AG10803 (cell line): ENCODE data around the gene FIGN.

Source experiments
- DNase-seq: peaks from one replicate; pipeline ENCODE4 v3.0.0; 2010; ENCODE audit warnings: low read depth
- H3K4me3 ChIP-seq: 2 replicates; pipeline ENCODE4 v1.5.1; 2011; ENCODE audit warnings: mild to moderate bottlenecking, low read length, control low read depth
- TF ChIP-seq, protein P1 (sequence below): conservative IDR thresholded peaks from 2 replicates; pipeline ENCODE4 v1.5.1; 2011; ENCODE audit warnings: mild to moderate bottlenecking, low read length, control low read depth, inconsistent platforms

The FIGN gene

DNA sequence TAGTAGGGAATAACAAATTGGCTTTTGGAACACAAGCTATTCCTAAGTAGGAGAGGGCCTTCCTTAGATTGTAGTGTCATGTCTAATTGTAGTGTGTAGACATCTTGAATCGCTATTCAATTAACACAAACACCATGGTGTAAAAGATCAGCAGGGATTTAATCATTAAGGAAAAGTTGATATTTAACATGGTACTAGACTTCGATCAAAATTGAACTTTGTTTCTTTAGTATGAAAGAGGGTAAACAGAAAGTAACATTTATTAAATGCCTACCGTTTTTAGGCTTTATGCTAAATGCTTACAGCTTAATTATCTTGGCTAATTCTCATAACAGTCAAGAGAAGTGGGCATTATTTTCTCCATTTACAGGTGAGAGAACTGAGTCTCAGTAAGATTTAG is 37.5 kb upstream of the FIGN start:
- TF ChIP-seq, protein P1, sequence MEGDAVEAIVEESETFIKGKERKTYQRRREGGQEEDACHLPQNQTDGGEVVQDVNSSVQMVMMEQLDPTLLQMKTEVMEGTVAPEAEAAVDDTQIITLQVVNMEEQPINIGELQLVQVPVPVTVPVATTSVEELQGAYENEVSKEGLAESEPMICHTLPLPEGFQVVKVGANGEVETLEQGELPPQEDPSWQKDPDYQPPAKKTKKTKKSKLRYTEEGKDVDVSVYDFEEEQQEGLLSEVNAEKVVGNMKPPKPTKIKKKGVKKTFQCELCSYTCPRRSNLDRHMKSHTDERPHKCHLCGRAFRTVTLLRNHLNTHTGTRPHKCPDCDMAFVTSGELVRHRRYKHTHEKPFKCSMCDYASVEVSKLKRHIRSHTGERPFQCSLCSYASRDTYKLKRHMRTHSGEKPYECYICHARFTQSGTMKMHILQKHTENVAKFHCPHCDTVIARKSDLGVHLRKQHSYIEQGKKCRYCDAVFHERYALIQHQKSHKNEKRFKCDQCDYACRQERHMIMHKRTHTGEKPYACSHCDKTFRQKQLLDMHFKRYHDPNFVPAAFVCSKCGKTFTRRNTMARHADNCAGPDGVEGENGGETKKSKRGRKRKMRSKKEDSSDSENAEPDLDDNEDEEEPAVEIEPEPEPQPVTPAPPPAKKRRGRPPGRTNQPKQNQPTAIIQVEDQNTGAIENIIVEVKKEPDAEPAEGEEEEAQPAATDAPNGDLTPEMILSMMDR: no peak
- DNase-seq: no peak

DNA sequence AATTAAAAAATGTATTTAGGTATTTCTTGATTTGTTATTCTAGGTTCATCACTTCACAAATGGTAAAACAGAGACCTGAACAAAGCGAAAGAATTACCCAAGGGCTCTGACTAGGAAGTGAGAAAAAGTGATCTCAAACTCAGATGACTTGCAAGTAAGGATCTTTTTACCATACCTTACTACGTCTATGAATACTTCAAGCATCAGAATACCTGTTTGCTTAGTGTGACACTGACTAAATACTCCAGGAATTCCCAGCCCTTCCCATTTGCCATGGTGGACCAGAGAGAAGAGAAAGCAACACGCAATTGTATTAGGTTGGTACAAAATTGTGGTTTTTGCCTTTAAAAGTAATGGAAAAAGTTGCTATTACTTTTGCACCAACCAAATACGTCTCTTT is 35.8 kb upstream of the FIGN start:
- TF ChIP-seq, protein P1: no peak
- no peak for DNase-seq
- no peak overlapping the region for H3K4me3 ChIP-seq

More for the DNA sequence above, 37.5 kb upstream of the FIGN start:
- H3K4me3 ChIP-seq: no peak overlapping the region

DNA sequence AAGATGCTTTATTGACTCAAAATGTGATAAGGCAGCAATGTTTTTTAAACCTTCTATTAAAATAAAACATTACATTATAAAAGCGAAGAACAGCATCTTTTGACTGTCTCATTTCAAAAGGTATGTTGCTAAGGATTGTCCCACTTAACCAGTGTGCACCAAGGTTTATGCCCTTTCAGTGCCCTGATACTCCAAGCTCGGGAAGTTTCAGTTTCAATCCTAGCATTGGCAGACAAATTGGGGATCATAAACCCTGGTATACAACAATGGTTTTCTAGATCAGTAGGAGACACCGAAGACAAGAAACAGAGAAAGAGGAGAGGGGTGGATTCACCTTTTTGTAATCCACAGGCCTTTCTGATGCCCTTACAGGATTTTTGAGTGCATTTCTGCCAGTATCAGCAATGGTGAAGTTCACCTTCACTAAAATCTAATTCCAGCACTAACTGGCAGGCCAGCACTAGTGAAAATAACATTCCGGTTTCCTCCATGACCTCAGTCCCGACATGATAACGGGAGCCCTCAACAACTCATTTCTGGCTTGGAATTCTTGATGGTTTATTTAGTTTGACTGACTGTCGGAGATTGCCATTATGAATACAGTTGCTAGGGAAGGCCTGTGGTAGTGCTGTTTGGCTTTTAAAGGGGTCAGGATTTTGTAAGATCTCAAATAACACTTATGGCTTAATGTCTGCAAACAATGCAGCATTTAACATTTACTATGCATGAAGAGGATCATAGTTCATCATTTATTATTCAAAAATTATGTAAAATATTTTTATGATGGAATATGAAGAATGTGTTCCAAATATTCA is 33.3 kb upstream of the FIGN start:
- no peak for DNase-seq
- TF ChIP-seq, protein P1: no peak
- no peak overlapping the region for H3K4me3 ChIP-seq

DNA sequence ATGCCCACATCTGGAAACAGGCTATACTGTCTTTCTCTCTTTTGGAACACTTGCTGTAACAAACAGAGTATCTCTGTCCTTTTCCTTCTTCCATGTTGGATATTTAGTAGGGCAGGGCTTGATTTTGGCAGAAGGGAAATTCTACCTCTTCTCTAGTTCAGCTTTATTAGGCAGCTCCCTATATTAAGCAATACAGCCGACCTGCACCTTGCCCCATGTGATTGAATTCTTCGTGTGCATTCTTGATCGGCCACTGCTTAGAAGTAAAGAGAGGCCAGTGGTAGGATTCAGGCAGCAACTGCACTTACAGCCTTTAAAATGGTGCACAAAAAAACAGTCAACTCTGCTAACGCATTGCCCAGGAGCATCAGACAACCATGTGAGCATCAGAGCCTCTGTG is 31.3 kb upstream of the FIGN start:
- TF ChIP-seq, protein P1: no peak
- DNase-seq: no peak
- no peak overlapping the region for H3K4me3 ChIP-seq

DNA sequence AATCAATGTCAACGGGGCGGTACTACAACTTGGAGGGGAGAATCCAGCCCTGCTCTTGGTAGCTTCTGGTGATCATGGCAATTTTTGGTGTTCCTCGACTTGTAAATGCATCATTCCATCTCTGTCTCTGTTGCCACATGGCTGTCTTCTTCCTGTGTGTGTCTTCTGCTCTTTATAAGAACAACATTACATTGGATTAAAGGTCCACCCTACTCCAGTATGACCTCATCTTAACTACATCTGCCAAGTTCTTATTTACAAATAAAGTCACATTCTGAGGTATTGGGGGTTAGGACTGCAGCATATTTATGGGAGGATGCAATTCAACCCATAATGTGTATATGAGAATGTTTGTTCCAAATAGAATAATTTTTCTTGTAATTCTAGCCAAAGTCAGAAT is 28.8 kb upstream of the FIGN start:
- TF ChIP-seq, protein P1: no peak
- DNase-seq: no peak
- H3K4me3 ChIP-seq: no peak overlapping the region

DNA sequence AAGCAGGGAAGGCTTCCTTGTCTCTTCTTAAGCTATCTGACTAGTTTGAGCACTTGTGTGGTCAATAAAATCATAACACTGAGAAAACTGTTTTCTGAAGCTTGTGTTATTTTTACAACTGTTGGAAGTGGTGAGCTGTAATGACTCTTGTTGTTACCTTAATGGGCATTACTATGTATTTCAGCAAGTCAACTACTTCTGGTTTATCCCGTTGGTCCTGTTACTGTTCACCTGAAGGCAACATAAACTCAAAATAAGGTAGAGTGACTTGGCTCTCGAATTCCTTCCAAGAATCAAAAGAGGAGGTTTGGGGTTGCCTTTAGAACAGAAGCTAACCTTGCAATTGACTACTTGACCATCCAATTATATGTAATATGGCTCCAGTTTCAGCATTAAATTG is 23.2 kb upstream of the FIGN start:
- H3K4me3 ChIP-seq: no peak overlapping the region
- TF ChIP-seq, protein P1: no peak
- DNase-seq: no peak

DNA sequence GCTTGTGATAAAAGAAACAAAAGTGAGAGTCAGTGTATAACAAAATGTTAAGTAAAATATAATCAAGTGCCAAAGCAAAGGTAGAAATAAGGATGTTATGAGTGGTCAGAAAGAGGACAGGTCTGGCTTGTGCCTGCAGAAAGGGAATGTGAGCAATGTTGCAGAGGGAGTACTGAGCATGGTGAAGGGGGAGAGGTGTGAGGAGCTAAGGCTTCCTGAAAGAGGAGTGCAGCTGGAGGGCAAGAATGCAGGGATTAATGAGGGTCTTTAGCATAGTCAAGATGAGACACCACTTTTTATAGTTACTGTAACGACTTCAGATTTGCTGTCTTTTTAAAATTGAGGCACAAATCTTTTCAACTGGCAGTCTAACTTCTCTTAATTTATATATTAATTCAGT is 22.0 kb upstream of the FIGN start:
- H3K4me3 ChIP-seq: no peak overlapping the region
- DNase-seq: no peak
- TF ChIP-seq, protein P1: no peak
